Measurements from ENCODE around the gene MARK1.

Gene MARK1

DNA sequence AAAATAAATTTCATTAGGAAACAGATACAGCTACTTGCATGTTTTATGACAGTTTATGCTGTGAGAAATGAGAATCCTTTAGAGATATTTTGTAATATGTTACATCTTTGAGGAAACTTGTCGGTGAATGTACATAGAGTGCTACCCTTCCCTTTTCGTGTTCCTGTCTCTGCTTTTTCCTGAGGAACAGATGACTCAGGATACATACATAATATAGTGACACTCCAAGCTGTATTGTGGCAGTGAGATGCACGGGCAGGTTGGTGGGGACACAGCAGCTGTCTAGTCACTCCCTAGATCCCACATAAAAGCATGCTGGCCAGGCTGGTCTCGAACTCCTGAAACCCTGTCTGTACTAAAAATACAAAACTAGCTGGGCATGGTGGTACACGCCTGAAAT lies 20.9 kb upstream of the MARK1 start:
- H3K27me3 ChIP-seq (ENCODE audit: control insufficient read depth in 1 of 2, insufficient read depth in 2 of 2, low read length in 2 of 2): peaks cover 0 to 5% of the 10 kb centered on the region in 2 donors
- no peaks in the 10 kb centered on the region for H3K36me3 ChIP-seq (ENCODE audit: control insufficient read depth in 2 of 2, insufficient read depth in 2 of 2, low read length in 2 of 2)
- H3K9ac ChIP-seq (ENCODE audit: low read length in 2 of 2): no peak overlapping the region
- H3K4me3 ChIP-seq (ENCODE audit: low read length in 2 of 2): no peak overlapping the region
- H3K27ac ChIP-seq (ENCODE audit: low read length): no peak overlapping the region
- no peaks in the 10 kb centered on the region for H3K9me3 ChIP-seq (ENCODE audit: control insufficient read depth in 2 of 2, low read length in 2 of 2)
- no peaks in the 10 kb centered on the region for H3K4me1 ChIP-seq (ENCODE audit: control insufficient read depth, insufficient read depth, low read length)

DNA sequence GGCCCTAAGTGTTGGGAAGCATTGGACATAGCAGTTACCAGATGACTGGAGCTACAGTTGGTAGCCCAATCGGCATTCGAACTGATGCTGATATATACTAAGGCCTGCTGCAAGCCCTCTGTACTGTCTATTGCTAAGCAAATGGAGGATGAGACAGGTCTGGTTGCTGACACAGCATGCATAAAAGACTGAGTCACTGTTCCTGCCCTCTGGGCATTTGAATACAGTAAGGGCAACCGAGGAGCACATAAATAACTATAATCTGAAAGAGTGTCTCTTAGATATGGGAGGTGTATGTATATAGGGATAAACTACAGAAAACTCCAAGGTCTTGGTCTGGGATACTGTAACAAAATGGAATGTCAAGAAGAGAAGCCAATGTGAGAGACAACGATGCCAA lies 16.8 kb upstream of the MARK1 start:
- Histone ChIP-seq H3K9me3 (ENCODE audit: control insufficient read depth in 2 of 2, low read length in 2 of 2) (no peaks in the 10 kb centered on the region), H3K4me3 (ENCODE audit: low read length in 2 of 2) (no peak overlapping the region), H3K27ac (ENCODE audit: low read length) (no peak overlapping the region), H3K9ac (ENCODE audit: low read length in 2 of 2) (no peak overlapping the region), H3K27me3 (ENCODE audit: control insufficient read depth in 1 of 2, insufficient read depth in 2 of 2, low read length in 2 of 2) (peaks cover 0 to 4% of the 10 kb centered on the region in 2 donors), H3K4me1 (ENCODE audit: control insufficient read depth, insufficient read depth, low read length) (no peaks in the 10 kb centered on the region), H3K36me3 (ENCODE audit: control insufficient read depth in 2 of 2, insufficient read depth in 2 of 2, low read length in 2 of 2) (no peaks in the 10 kb centered on the region)

DNA sequence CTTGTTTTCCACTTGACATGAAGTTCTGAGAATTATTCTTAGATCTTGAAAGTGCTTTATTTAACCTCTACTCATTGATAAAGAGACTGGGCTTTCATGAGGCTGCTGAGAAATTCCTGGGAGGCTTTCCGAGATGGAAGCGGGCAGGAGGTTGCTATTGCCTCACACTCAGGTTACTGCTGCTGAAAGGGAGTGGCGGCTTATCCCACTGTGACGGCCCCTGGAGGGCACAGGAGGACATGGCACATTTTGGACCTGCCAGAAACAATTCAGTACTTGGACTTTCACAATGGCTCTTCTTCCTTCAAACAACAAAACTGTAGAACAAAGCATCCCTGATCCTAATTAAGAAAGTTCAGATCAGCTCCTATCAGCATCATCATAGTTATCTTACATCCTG lies 16.2 kb upstream of the MARK1 start:
- Histone ChIP-seq H3K9ac (ENCODE audit: low read length in 2 of 2) (no peak overlapping the region), H3K36me3 (ENCODE audit: control insufficient read depth in 2 of 2, insufficient read depth in 2 of 2, low read length in 2 of 2) (no peaks in the 10 kb centered on the region), H3K27ac (ENCODE audit: low read length) (no peak overlapping the region), H3K4me1 (ENCODE audit: control insufficient read depth, insufficient read depth, low read length) (no peaks in the 10 kb centered on the region), H3K4me3 (ENCODE audit: low read length in 2 of 2) (no peak overlapping the region), H3K27me3 (ENCODE audit: control insufficient read depth in 1 of 2, insufficient read depth in 2 of 2, low read length in 2 of 2) (peaks cover 0 to 4% of the 10 kb centered on the region in 2 donors), H3K9me3 (ENCODE audit: control insufficient read depth in 2 of 2, low read length in 2 of 2) (no peaks in the 10 kb centered on the region)

DNA sequence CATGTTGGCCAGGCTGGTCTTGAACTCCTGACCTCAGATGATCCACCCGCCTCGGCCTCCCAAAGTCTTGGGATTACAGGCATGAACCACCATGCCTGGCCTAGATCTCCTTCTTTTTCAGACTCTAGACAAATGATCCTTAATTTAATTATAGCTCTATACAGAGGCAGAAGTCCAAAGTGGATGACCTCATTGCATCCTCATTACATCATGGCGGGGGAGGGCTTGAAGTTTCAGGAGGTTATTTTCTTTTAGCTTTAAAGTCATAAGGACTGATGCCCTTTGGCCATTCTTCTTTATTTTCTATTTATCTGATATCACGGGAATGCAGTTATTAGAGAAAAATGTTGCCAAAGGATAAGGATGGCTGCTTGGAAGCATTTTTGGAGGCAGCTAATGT lies 14.1 kb upstream of the MARK1 start:
- Histone ChIP-seq H3K4me3 (ENCODE audit: low read length in 2 of 2) (no peak overlapping the region), H3K9ac (ENCODE audit: low read length in 2 of 2) (no peak overlapping the region), H3K36me3 (ENCODE audit: control insufficient read depth in 2 of 2, insufficient read depth in 2 of 2, low read length in 2 of 2) (no peaks in the 10 kb centered on the region), H3K9me3 (ENCODE audit: control insufficient read depth in 2 of 2, low read length in 2 of 2) (no peaks in the 10 kb centered on the region), H3K4me1 (ENCODE audit: control insufficient read depth, insufficient read depth, low read length) (no peaks in the 10 kb centered on the region), H3K27me3 (ENCODE audit: control insufficient read depth in 1 of 2, insufficient read depth in 2 of 2, low read length in 2 of 2) (peaks cover 0 to 4% of the 10 kb centered on the region in 2 donors), H3K27ac (ENCODE audit: low read length) (no peak overlapping the region)

DNA sequence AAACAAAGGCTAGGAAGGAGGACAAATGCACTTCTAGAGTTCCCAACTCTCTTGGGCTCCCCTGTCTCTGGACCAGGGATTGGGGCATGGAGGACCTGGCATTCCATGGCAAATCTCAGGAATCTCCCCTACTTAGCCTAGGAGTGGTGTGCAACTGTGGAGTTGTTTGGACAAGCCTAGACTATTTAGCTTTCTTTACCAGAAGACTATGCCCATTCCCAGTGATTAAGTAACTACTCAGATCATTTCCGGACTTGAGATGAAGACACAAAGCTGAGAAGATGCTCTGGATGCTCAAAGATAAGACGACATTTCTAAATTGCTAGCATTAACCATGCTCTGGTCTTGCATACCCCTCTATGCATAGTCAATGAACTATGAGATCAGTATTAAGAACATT lies 13.7 kb upstream of the MARK1 start:
- H3K9ac ChIP-seq (ENCODE audit: low read length in 2 of 2): no peak overlapping the region
- no peaks in the 10 kb centered on the region for H3K9me3 ChIP-seq (ENCODE audit: control insufficient read depth in 2 of 2, low read length in 2 of 2)
- H3K4me1 ChIP-seq (ENCODE audit: control insufficient read depth, insufficient read depth, low read length): no peaks in the 10 kb centered on the region
- no peak overlapping the region for H3K27ac ChIP-seq (ENCODE audit: low read length)
- no peak overlapping the region for H3K4me3 ChIP-seq (ENCODE audit: low read length in 2 of 2)
- no peaks in the 10 kb centered on the region for H3K36me3 ChIP-seq (ENCODE audit: control insufficient read depth in 2 of 2, insufficient read depth in 2 of 2, low read length in 2 of 2)
- H3K27me3 ChIP-seq (ENCODE audit: control insufficient read depth in 1 of 2, insufficient read depth in 2 of 2, low read length in 2 of 2): peaks cover 0 to 4% of the 10 kb centered on the region in 2 donors

DNA sequence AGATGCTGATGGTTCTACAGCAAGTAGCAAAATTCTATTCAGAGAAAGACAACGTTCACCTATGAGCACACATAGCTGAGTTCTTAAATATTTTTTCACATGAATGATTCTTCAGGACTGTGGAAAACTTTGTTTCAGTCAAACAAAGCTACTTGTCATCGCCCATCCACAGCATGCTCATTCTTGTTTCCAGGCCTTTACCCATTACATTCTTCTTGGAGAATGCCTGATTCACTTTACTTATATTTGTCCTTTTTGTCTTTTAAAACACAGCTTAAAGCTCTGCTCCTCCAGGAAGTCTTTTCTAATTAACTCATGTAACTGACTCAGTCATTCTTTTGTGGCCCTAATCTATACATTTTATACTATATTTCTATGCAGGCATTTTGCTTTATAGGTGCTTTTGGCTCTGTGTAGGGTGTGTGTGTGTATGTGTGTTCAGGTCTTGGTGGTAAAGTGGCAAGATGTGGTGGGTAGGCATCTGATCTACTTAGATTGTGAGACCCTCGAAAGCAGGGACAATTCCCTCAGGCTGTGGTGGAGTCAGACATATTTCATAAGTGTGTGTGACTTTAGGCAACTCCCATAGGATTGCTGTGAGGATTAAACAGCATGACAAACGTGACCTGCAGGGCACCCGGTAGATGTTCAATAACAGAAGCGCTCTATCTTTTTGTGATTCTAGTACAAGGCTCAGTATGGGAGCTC lies 11.8 kb upstream of the MARK1 start:
- H3K27ac ChIP-seq (ENCODE audit: low read length): no peak overlapping the region
- peaks cover 0 to 4% of the 10 kb centered on the region in 2 donors for H3K27me3 ChIP-seq (ENCODE audit: control insufficient read depth in 1 of 2, insufficient read depth in 2 of 2, low read length in 2 of 2)
- H3K4me3 ChIP-seq (ENCODE audit: low read length in 2 of 2): no peak overlapping the region
- no peak overlapping the region for H3K9ac ChIP-seq (ENCODE audit: low read length in 2 of 2)
- no peaks in the 10 kb centered on the region for H3K36me3 ChIP-seq (ENCODE audit: control insufficient read depth in 2 of 2, insufficient read depth in 2 of 2, low read length in 2 of 2)
- H3K4me1 ChIP-seq (ENCODE audit: control insufficient read depth, insufficient read depth, low read length): no peaks in the 10 kb centered on the region
- no peaks in the 10 kb centered on the region for H3K9me3 ChIP-seq (ENCODE audit: control insufficient read depth in 2 of 2, low read length in 2 of 2)

DNA sequence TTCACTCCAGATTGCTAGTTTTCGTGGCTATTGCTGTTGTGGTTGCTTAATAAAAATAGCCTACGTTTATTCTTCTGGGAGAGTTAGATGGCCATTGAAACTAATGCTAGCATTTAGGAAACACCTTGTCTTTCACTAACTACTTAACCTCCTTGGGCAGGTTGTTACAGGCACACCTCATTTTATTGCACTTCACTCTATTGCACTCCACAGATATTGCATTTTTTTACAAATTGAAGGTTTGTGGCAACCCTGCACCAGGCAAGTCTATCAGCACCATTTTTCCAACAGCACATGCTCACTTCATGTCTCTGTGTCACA lies 11.3 kb upstream of the MARK1 start:
- H3K4me3 ChIP-seq (ENCODE audit: low read length in 2 of 2): no peak overlapping the region
- H3K36me3 ChIP-seq (ENCODE audit: control insufficient read depth in 2 of 2, insufficient read depth in 2 of 2, low read length in 2 of 2): no peaks in the 10 kb centered on the region
- no peaks in the 10 kb centered on the region for H3K4me1 ChIP-seq (ENCODE audit: control insufficient read depth, insufficient read depth, low read length)
- peaks cover 0 to 4% of the 10 kb centered on the region in 2 donors for H3K27me3 ChIP-seq (ENCODE audit: control insufficient read depth in 1 of 2, insufficient read depth in 2 of 2, low read length in 2 of 2)
- no peak overlapping the region for H3K9ac ChIP-seq (ENCODE audit: low read length in 2 of 2)
- no peak overlapping the region for H3K27ac ChIP-seq (ENCODE audit: low read length)
- H3K9me3 ChIP-seq (ENCODE audit: control insufficient read depth in 2 of 2, low read length in 2 of 2): no peaks in the 10 kb centered on the region

DNA sequence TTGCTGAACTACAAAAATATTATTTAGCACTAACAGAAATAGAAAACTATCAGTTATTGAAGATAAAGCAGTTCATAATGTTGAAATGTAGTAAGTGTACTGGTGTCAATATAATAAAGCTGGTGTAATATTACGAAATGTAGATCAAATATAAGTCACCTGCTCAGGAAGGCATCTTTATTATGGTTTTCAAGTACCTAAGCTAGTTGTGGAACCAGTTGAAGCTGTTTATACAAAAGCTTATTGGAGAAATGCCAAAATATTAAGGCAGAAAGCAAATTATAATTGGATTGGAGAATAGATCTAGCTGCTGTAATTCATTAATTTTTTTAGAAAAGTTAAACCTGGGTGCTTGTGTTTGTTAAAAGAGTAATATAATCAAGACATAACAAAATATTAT lies 6.2 kb upstream of the MARK1 start:
- no peak overlapping the region for H3K27ac ChIP-seq (ENCODE audit: low read length)
- H3K4me3 ChIP-seq (ENCODE audit: low read length in 2 of 2): no peak overlapping the region
- no peaks in the 10 kb centered on the region for H3K4me1 ChIP-seq (ENCODE audit: control insufficient read depth, insufficient read depth, low read length)
- H3K27me3 ChIP-seq (ENCODE audit: control insufficient read depth in 1 of 2, insufficient read depth in 2 of 2, low read length in 2 of 2): no peaks in the 10 kb centered on the region
- H3K9me3 ChIP-seq (ENCODE audit: control insufficient read depth in 2 of 2, low read length in 2 of 2): no peaks in the 10 kb centered on the region
- no peak overlapping the region for H3K9ac ChIP-seq (ENCODE audit: low read length in 2 of 2)
- no peaks in the 10 kb centered on the region for H3K36me3 ChIP-seq (ENCODE audit: control insufficient read depth in 2 of 2, insufficient read depth in 2 of 2, low read length in 2 of 2)

DNA sequence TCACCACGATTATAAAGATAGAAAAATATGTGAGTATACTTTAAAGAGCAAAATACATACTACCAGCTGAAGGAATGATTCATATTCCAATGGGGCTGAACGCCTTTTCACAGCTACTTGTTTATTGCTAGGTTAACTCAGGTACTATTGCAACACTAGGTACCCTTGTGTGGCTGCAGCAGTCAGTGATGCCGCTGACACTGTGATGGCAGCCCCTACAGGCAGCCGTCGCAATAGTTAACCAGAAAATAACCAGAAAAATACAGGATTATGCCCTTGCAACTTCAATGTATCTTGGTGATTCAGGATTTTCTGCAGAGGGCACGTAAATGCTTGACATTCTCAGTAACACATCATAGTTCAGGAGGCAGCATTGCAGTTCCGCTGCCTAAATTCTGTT lies 1.6 kb upstream of the MARK1 start:
- no peaks in the 10 kb centered on the region for H3K36me3 ChIP-seq (ENCODE audit: control insufficient read depth in 2 of 2, insufficient read depth in 2 of 2, low read length in 2 of 2)
- H3K9me3 ChIP-seq (ENCODE audit: control insufficient read depth in 2 of 2, low read length in 2 of 2): no peaks in the 10 kb centered on the region
- no peaks in the 10 kb centered on the region for H3K27me3 ChIP-seq (ENCODE audit: control insufficient read depth in 1 of 2, insufficient read depth in 2 of 2, low read length in 2 of 2)
- H3K4me3 ChIP-seq (ENCODE audit: low read length in 2 of 2): no peak overlapping the region
- H3K9ac ChIP-seq (ENCODE audit: low read length in 2 of 2): no peak overlapping the region
- no peaks in the 10 kb centered on the region for H3K4me1 ChIP-seq (ENCODE audit: control insufficient read depth, insufficient read depth, low read length)
- H3K27ac ChIP-seq (ENCODE audit: low read length): no peak overlapping the region

DNA sequence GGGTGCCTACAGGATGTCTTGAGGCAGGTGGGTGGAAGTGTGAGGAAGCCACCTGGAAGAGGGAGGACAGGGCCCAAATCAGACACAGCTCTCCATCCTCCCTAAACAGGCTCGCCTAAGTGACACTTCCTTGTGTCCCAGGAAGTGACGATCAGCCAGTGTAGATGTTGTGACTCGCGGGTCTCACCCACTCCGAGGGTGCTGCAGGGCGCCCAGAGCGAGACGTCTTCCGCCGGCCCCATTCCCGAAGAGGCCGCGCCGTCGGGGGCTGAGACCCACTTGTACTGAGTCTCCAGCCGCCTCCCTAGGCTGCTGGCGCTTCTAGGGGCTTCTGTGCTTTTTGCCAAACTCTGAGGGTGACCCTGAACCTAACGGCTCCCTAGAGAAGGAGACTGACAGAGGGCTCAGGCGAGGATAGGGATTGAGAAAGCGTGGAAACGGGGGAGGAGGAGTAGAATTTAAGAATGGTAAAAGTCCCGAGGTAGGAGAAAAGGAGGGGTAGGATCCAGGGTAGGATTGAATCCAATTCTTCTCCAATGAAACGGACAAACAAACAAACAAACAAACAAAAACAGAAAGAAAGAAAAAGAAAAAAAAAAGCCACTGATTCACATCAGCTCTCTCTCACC lies 543 bp upstream of the MARK1 start:
- Histone ChIP-seq H3K36me3 (ENCODE audit: control insufficient read depth in 2 of 2, insufficient read depth in 2 of 2, low read length in 2 of 2) (no peaks in the 10 kb centered on the region), H3K4me1 (ENCODE audit: control insufficient read depth, insufficient read depth, low read length) (no peaks in the 10 kb centered on the region), H3K9me3 (ENCODE audit: control insufficient read depth in 2 of 2, low read length in 2 of 2) (no peaks in the 10 kb centered on the region), H3K27me3 (ENCODE audit: control insufficient read depth in 1 of 2, insufficient read depth in 2 of 2, low read length in 2 of 2) (no peaks in the 10 kb centered on the region), H3K9ac (ENCODE audit: low read length in 2 of 2) (peak overlapping the region; percentile 77 to 81), H3K27ac (ENCODE audit: low read length) (peak overlapping the region; percentile 38), H3K4me3 (ENCODE audit: low read length in 2 of 2) (peak overlapping the region; percentile 67 to 84)

DNA sequence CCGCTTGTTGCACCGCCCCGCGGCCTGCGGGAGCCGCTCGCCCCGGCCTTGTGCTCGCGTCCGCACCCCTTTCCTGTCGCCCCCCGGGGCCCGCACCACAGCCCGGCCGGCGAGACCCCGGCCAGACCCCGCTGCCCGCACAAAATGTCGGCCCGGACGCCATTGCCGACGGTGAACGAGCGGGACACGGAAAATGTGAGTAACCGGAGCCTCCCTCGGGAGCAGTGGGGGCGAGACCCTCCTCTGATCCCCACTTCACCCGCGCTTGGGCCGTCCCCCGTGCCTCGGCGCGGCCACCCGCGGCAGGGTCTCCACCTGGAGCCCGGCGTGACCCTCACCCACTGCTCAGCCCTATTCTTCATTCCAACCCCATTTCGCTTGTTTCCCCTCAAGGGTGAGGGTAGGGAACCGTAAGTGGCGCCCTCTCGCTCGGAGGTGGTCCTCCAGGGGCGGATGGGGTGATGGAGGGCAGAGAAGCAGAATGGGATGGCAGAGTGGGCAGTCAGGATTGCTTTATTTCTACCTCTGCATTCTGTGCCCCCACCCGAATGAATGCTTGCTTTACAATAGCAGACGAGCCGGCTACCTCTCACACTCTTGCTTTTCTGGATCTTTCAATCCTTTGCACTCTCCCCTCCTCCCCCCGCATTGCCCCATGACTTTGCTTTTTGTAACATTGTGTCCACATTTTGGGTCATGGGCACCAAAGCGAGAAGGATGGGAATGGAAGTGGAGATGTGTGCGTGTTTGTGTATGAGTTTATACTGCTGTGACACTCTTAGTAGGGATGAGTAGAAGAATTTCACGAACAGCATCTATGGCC lies 954 bp downstream of the MARK1 start:
- Histone ChIP-seq H3K9ac (ENCODE audit: low read length in 2 of 2) (peak overlapping the region; percentile 86 to 88), H3K4me1 (ENCODE audit: control insufficient read depth, insufficient read depth, low read length) (no peaks in the 10 kb centered on the region), H3K27ac (ENCODE audit: low read length) (no peak overlapping the region), H3K9me3 (ENCODE audit: control insufficient read depth in 2 of 2, low read length in 2 of 2) (no peaks in the 10 kb centered on the region), H3K27me3 (ENCODE audit: control insufficient read depth in 1 of 2, insufficient read depth in 2 of 2, low read length in 2 of 2) (no peaks in the 10 kb centered on the region), H3K4me3 (ENCODE audit: low read length in 2 of 2) (peak overlapping the region; percentile 84 to 96), H3K36me3 (ENCODE audit: control insufficient read depth in 2 of 2, insufficient read depth in 2 of 2, low read length in 2 of 2) (no peaks in the 10 kb centered on the region)

Measured in stomach smooth muscle (tissue), 2 donors.